M059J (cell line): ENCODE data around the gene THADA. TPM values are rescaled to one million over a fixed set of nuclear protein-coding genes. Genes with fewer than 3 reads are reported as not detected.
A peak's percentile ranks its signal among the peaks of the same experiment; 100 is the strongest.
"Not testable (repeated sequence)": the region's sequence is repeated elsewhere in the genome, so short reads cannot be mapped to it uniquely, and the experiment has no call there.

ENCODE experiments used
- DNase-seq: peaks from one replicate; pipeline ENCODE4 v3.0.0-alpha.2; 2012; ENCODE audit warnings: low read depth
- total RNA-seq: library from RNA; depleted of rRNA; stranded (reverse); fragments of >200 nt; shearing (Covaris generic); gene quantifications from 2 replicates; pipeline ENCODE4 v1.2.3, GENCODE V29; 2014

The THADA gene
- total RNA-seq, 1 experiment from 2014 or later, result 12.7 TPM

DNA sequence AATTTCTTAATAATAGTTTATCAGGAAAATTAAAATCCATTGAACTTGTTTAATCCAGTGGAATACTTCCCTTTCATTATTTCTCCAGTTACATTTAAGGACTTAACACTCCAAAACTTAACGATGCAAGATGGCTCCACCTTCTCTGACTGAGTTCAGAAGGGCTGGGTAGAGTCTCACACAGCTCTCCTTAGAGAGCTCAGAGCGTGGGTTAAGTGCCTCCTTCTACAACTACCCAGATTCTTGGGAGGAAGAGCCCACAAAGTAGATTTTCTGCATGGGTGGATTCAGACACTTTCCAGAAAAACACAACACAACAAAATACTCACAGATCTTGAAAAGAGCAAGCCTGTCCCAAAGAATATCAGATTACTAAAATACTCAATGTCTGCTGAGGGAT lies 130.6 kb downstream of the THADA start:
- DNase-seq, result no peak

GRCh38 chr2:43464590-43464989 lies 131.2 kb downstream of the THADA start:
- no peak for DNase-seq

- DNase-seq, result no peak
These were observed 132.8 kb downstream of the THADA start for GRCh38 chr2:43462866-43463641.

DNA sequence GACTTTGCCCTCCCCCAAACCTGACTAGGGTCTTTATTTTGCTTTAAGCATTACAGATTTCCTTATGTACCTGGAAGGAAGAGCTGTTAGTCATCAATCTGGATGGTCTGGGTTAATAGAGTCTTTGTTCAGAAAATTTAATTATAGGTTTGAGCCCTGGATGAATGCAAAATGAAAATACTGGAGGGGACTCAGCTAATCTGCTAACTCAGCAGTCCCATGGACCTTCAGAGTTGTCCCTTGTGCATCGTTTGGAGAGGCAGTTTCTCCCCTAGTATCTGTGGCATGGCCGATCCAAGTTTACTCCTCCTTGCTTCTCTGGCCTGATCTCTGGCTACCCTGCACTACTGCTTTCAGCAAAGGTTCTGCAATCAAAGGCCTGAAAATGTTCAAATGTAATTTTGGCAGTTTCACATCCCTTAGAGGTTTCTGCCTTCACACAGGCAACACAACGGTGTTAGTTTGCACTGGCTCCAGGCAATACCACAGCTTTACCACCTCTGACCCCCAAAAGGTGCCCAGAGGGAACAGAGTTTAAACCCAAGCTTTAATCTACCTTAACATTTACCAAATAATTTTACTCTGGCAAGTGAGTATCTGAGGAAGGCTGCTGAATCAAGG lies 134.3 kb downstream of the THADA start:
- no peak for DNase-seq

GRCh38 chr2:43460611-43461365 lies 135.1 kb downstream of the THADA start:
- no peak for DNase-seq

DNA sequence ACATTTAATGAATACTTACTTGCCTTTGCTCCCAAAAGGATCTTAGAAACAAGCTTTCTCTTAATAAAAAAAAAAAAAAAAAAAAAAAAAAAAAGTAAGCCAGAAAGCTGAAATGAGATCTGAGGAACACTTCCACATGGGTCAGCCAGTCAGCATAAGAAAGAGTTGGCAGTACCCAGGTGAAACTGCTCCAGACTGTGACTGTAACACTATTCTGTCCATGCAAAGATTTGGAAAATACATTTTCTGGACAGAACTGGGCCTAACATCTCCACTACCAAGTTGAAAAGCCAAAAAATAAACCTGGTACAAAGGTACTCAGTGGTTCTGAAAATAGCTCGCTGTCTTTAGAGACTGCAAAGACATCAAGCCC lies 135.7 kb downstream of the THADA start:
- no peak for DNase-seq

DNA sequence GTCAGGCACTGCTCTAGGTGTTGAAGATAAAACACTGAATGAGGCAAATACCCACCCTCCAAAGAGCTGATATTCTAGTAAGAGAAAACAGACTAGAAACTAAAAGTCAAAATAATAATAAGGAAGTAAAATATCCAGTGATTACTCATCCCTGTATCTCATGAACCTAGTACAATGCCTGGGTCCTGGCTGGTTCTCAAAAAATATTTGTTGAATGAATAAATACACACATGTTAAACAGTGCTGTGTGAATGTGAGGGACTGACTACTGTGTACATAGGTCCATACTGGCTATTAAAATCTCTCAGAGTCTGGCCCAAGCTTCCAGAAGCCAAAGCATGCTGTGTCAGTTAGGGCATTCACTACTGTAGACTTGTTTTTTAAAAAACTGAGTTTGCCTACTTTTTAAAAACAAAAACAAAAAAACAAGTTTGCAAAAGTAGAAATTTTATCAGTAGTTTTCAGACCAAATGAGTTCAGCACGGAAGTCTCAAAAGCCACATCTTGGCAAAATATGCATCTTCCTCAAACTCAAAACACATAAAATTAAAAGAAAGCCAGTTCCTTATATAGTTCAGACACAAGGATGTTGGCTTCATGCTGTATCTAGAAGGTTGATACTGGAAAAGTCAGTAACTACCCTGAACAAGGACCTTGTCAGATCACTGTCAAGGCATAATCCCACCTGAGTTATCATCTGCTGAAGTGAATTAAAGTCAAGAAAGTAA lies 136.2 kb downstream of the THADA start:
- DNase-seq, result peak; percentile 54

- peak; percentile 77 for DNase-seq
These were observed 137.7 kb downstream of the THADA start for GRCh38 chr2:43458014-43458628.

DNA sequence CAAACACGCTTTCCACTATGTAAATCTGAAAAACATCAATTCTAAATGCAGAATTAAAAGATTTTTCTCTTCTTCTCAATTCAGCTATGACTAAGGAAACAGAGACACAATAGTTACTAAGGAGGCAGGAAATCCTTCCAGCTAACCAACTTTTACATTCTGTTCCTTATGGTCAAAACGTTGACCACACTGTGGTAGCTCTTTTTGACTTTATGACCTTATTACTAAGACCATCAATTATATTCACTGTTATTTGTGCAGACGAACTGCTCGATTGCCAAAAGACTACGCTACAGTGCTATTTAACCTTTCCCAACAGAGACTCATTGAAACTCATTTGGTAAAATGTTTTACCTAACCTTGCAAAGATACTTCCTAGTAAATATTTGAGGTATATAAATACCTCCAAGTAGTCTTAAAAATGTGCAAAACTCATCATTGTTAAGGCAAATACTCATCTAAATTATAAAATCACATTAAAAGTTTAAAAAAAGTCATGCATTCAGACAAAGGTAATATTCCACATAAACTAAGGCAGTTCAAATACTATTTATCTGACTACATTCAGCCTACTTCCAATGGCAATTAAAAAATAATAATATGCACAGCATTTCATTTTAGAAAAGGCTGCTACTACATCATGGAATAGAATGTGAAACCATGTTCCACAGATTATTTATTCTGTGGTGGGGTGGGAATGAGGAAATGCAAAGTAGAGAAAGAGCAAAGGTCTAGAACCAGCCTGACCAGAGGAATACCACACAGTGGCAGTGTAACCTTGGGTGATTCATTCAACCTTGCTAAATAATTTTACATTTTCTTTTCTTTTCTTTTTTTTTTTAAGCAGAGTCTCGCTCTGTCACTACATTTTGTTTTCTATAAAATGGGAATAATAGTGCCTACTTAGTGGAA lies 139.9 kb downstream of the THADA start:
- DNase-seq, result peak; percentile 87

DNA sequence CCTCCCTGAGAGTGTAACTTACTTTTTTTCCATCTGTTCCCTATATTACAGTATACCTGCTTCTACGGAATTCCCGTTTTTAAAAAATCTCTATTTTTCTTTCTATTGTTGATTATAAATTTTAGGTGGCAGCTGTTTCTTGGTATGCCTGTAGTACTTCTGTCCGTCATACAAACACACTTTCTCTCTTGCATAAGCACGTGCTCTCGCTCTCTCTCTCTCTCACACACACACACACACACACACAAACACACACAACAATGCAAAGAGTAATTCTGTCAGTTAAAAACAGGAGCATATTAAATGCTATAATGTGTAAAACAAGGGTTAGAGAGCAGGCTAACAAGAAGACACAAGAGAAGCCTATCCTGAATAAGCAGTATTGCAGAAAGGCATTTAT lies 140.5 kb downstream of the THADA start:
- DNase-seq, result no peak

GRCh38 chr2:43454791-43455190 lies 141.0 kb downstream of the THADA start:
- no peak for DNase-seq

DNA sequence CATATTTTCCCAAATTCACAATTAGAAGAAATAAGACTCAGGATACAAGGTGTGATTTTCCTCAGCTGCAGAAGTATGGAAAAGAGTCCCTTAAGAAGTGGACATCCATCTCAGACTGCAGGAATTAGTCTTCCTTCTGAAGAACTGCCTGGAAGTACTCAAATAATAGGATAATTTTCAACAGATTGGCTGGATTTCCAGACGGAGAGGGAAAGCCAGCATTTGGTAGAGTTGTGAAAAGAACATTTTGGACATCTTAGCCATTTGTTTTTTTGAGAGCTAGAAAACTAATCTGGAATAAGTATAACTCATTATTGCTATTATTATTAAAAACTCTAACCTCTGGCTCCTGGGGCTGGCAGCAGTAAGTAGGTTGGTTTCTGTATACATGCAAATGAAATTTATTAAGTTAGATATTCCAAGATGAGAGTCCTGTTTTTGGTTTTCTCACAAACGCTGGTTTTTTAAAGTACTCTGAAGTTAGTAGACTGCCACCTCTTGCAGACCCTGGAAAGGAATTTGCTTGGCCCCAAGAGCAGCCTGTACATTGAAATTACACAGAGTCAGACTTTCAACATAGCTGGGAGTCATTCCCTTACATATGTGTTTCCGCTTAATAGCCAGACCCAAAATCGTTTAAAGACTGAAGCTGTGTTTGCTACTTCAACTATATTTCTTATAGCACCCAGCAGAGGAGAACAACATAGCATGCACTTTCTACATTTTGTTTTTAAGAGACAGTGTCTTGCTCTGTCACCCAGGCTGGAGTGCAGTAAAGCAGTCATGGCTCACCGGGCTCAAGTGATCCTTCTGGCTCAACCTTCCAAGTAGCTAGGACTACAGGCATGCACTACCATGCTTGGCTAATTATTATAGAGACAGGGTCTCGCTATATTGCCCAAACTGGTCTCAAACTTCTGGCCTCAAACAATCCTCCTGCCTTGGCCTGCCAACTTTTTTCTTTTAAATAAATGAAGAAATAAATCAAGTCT lies 142.4 kb downstream of the THADA start:
- no peak for DNase-seq

DNA sequence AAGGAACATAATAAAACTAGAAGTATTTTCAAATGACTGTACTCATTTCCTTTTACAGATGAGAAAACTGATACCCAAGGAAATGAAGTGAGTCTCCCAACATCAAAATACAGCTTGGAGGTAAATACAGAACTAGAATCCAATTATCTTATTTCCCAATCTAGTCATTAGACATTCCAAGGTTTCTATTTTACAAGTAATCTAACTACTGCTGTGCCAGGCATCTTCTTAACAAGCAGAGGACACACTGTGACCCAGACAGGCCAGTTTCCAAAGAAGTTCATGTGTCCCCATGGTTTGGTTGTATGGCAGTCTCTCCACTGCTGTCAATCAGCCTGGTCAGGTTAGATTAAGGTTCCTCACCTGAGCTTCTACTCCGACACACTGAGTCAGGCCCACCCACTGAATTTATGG lies 143.5 kb downstream of the THADA start:
- DNase-seq, result peak; percentile 71

GRCh38 chr2:43450617-43451016 lies 145.2 kb downstream of the THADA start:
- DNase-seq, result no peak

DNA sequence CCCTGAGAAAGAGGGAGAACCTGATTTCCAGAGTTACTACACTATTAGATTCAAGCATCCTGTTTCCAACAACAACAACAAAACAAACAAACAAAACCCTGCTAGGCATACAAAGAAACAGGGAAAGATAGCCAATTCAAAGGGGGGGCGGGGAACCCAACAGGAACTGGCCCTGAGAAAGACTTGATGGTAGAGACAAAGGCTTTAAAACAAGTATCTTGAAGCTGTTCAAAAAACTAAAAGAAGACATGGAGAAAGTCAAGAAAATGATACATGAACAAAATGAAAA lies 147.1 kb downstream of the THADA start:
- DNase-seq, result no peak

- DNase-seq, result no peak
These were observed 147.6 kb downstream of the THADA start for GRCh38 chr2:43448011-43448821.

GRCh38 chr2:43446755-43447154 lies 149.1 kb downstream of the THADA start:
- not testable (repeated sequence) for DNase-seq

- DNase-seq, result no peak
These were observed 150.1 kb downstream of the THADA start for GRCh38 chr2:43445781-43446180.
